Activated naive CD4-positive, alpha-beta T cell treated with anti-CD3 and anti-CD28 coated beads, Interleukin-2, amount 50 U/mL, for 72 hours (primary cell): Measurements from ENCODE around the gene ZNF618. TPM values are rescaled to one million over a fixed set of nuclear protein-coding genes. Genes with fewer than 3 reads are reported as not detected.

ENCODE experiments used
- ATAC-seq, 2 donors: fragments of 150-1000 bp; cut with Tn5 transposase; 2 replicates each; pipeline ENCODE4 v1.10.0; 2021; ENCODE audit warnings: mild to moderate bottlenecking in 2 of 2, moderate library complexity in 2 of 2
- DNase-seq, 2 donors: peaks; one replicate each; pipeline ENCODE4 v3.0.0; 2021 to 2022; ENCODE audit warnings: low spot score in 2 of 2
- H3K27ac Mint-ChIP-seq, 2 donors: one replicate each; pipeline ENCODE4 v1.8.0; 2022; ENCODE audit warnings: mild to moderate bottlenecking in 2 of 2, mixed read lengths in 2 of 2
- H3K36me3 Mint-ChIP-seq, 2 donors: one replicate each; pipeline ENCODE4 v1.8.0; 2022; ENCODE audit warnings: mixed read lengths in 2 of 2
- H3K9me3 Mint-ChIP-seq, 2 donors: one replicate each; pipeline ENCODE4 v1.8.0; 2022; ENCODE audit warnings: mixed read lengths in 2 of 2
- total RNA-seq, 2 donors: library from RNA; stranded (reverse); gene quantifications; one replicate each; pipeline ENCODE4 v1.2.3, GENCODE V29; 2022

Gene ZNF618
- total RNA-seq, 2 donors from 2014 or later = 0.08 to 0.09 TPM

DNA sequence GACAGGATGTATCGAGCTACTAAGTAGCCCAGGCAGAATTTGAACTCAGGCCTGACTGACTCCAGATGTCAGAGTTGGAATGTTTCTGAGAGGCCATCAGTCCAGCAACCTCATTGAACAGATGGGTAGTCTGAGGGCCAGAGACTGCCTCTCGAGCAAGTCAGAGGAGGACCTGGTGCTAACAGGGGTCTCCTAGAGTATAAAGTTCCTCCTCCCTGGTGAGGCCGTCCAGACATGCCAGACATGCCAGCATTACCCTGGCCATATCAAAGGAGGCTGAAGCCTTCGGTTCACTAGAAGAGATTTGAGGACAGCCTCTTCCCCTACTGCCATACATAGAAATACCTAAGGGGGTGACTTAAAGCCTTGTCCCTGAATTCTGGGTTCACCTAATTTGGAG lies 81.2 kb downstream of the ZNF618 start:
- Mint-ChIP-seq H3K9me3 (no peaks in the 10 kb centered on the region), H3K27ac (no peak overlapping the region), H3K36me3 (no peaks in the 10 kb centered on the region)
- ATAC-seq (no peak), DNase-seq (no peak)

DNA sequence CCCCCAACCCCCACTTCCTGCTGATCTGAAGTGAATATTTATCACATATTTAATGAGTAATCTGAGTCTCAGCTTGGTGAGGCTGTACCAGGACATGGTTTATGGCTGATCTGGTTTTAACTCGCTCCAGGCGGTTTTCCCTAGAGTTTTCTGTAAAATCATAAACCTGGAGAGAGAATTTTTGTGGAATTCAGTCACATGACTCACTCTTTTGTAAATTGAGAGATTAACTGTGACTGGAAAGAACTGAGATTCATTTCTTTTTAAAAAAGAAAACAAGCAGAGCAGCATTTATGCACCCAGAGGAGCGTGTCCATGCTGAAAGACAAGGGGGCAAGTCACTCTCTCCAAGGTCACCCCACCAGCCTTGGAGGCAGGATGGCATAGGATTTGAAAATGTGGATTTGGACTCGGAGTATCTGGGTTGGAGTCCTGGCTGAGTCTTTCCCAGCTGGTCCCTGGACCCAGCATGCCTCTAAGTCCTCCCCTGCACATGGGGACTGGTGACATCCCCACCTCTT lies 81.8 kb downstream of the ZNF618 start:
- H3K36me3 Mint-ChIP-seq = no peaks in the 10 kb centered on the region
- no peak overlapping the region for H3K27ac Mint-ChIP-seq
- DNase-seq = no peak
- no peak for ATAC-seq
- no peaks in the 10 kb centered on the region for H3K9me3 Mint-ChIP-seq

DNA sequence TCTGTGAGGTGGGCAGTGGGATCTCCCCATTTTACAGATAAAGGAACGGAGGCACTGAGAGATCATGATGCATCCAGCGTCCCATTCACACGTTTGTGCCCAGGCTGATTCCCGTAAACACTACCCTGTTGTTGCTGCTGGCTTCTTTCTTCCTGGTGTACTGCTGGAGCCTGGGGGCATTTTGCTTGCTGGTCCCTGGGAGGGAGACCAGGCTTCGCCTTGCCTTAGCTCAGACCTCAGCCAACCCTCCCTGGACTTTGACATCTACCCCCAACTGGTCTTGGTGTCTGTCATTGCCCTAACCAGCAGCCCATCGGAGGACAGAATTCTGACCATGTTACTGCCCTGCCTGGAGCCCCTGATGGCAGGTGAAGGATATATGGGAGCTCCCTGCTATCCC lies 82.4 kb downstream of the ZNF618 start:
- no peak overlapping the region for H3K27ac Mint-ChIP-seq
- H3K36me3 Mint-ChIP-seq = no peaks in the 10 kb centered on the region
- DNase-seq (no peak), ATAC-seq (no peak)
- no peaks in the 10 kb centered on the region for H3K9me3 Mint-ChIP-seq

DNA sequence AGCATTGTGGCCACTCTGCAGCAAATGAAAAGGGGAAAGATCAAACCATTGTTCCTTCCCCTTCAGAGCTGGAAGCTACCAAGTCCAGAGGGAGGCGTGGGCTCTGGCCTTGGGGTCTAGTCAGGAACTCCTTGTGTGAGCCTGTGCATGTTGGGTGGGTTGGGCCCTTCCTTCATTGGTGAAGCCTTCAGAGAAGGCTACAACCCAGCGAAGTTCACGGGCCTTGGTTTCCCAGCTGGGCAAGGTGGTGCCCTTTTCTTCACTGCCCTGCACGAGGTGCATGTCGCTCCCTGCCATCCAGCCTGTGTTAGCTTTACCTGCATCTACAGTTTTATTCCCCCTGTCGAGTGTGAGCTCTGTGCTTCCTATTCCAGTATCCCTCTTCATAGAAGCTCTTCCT lies 84.7 kb downstream of the ZNF618 start:
- H3K9me3 Mint-ChIP-seq = no peaks in the 10 kb centered on the region
- no peak overlapping the region for H3K27ac Mint-ChIP-seq
- DNase-seq (no peak), ATAC-seq (no peak)
- H3K36me3 Mint-ChIP-seq = no peaks in the 10 kb centered on the region

DNA sequence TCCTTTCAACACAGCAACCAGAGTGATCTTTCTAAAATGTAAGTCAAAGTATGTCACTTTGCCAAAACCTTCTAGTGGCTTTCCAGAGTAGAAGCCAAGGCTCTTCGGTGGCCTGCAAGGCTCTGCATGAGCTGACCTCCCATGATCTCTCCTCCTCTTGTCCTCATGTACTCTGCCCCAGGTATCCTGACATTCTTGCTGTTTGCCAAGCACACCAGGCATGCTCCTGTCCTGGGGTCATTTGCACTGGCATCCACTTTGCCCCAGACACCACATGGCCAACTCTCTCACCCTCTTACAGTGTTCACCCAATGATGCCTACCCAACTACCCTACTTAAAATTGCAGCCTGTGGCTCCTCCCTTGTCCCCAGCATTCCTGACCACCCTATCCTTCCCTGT lies 86.3 kb downstream of the ZNF618 start:
- no peaks in the 10 kb centered on the region for H3K9me3 Mint-ChIP-seq
- peak overlapping the region in 1 of 2 donors; percentile 18 for H3K27ac Mint-ChIP-seq
- no peak for DNase-seq
- ATAC-seq = no peak
- no peaks in the 10 kb centered on the region for H3K36me3 Mint-ChIP-seq

DNA sequence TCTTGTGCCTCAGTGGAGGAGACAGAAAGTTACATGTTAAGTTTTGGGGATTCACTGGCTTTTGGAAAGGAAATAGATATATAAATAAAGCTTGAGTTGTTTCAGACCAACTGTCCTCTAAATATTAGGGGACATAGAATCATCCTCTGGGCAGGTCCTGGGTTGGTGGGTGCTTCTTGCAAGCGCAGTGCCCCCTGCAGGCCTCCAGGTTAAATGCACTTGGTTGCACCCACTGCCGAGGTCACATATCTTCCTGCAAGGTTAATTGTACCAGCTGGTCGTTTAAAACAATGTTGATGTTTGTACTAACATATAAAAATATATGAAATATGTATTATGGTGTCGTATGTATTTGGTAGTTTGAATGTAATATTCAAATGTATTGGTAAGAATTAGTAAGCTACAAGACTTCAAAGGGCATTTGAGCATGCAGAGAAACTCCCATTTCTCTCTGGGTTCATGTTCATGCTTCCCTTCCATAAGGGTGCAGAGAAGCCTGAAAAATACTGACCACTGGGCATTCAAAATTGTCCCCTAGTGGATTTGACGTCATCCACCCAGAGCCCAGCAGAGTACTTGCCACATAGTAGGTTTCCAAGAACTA lies 87.0 kb downstream of the ZNF618 start:
- Mint-ChIP-seq H3K9me3 (no peaks in the 10 kb centered on the region), H3K36me3 (no peaks in the 10 kb centered on the region), H3K27ac (no peak overlapping the region)
- DNase-seq (peak in 1 of 2 donors; percentile 40), ATAC-seq (no peak)

DNA sequence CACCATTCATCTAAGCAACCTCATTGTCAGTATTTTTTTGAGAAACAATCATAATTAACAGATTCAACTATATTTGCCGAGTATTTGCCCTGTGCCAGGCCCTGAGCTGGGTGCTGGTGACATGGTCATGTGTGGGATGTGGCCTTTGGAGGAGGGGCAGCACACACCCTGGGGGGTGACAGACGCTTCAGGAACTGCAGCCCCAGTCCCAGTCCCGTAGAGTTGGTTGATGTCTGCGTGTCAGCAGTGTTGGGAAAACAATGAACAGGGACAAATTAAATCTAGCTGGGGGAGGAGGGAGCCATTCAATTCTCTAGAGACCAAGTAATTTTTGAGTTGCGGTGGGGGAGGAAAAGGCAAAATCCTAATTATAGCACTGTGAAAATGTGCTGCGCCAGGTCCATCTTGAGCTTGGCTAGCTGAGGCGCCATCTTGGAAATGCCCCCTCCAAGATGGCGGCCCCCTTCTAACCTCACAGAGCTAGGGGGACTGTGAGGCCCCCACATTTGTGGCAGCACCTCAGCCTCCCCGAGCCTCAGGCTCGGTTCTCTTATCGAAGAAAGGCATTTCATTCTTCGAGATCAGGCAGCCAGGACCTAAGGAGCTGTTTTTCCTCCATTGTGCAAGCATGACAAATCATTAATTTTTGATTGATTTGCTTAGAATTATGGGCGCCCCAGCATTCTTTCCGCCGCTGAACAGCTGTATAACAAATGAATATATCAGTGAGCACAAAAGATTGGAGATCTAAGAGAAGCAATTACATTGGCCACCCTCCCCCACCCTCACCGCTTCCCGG lies 87.8 kb downstream of the ZNF618 start:
- no peaks in the 10 kb centered on the region for H3K36me3 Mint-ChIP-seq
- ATAC-seq (no peak), DNase-seq (no peak)
- H3K9me3 Mint-ChIP-seq = no peaks in the 10 kb centered on the region
- no peak overlapping the region for H3K27ac Mint-ChIP-seq

DNA sequence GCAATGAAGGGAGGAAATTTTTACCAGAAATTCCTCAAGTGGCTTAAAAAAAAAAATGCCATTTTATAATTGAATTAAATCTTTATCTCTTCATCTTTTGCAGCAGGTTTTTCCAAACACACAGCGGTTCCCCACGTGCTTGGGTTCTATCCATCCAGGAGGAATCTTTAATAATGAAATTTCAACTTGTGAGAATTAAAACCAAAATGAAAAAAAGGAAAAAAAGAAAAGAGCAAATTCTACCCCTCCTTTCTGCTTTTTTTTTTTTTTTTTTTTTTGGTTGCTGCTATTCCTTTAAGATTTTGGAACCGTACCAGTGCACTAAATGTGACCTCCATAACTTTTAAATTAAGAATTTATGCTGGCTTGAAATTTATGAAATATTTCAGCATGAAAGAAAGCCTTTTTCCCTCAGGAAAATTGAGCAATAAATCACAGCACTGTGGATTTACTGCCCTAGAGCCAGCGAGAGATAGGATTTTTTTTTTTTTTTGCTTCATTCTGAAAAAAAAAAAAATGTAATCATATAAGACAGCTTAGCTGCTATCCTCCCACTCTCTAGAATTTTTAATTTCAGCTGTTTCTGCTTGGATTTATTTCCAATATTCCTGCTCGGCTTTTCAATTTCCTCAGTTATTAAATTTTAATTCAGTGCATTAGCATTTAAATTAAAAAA lies 88.5 kb downstream of the ZNF618 start:
- H3K36me3 Mint-ChIP-seq = no peaks in the 10 kb centered on the region
- H3K27ac Mint-ChIP-seq = no peak overlapping the region

DNA sequence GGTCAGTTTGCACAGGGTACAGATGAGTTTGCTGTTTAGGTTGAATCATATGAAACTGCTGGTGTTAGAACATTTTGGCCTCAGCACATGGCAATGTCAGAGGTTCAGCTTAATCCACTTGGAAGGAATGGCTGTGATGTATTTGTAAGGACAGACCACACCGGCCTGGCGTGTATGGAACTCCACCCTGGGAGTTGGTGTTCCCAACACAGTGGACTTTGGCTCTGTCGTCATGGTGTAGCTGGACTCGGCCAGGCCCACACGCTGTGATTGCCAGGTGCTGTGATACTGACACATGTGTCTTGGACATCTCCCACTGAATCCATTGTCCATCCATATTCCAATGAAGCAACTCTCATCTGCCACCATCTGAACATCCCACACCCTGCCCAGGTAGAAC lies 90.3 kb downstream of the ZNF618 start:
- no peaks in the 10 kb centered on the region for H3K9me3 Mint-ChIP-seq
- no peak for DNase-seq
- ATAC-seq = no peak

More for the DNA sequence above, 88.5 kb downstream of the ZNF618 start:
- H3K9me3 Mint-ChIP-seq = no peaks in the 10 kb centered on the region
- ATAC-seq (no peak), DNase-seq (no peak)

DNA sequence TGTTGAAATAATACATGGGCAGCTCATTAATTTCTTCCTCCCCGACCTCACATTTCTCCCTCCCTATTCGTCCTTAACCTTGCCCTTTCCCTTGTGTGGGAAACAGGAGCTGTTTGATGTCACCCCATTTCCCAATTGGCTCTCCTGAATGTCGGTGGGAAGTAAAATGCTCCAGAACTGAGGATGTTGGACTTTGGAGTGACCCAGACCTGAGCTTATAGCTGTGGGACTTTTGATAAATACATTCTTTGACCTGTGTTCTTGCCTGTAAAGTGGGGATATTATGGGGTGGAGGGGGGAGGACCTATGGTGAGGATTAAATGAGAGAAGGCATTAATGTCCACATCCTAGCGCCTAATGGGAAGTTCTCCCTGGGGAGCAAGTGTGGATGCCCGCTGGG lies 91.3 kb downstream of the ZNF618 start:
- Mint-ChIP-seq H3K27ac (no peak overlapping the region), H3K9me3 (no peaks in the 10 kb centered on the region), H3K36me3 (no peaks in the 10 kb centered on the region)
- DNase-seq = no peak
- ATAC-seq = no peak

More for the DNA sequence above, 90.3 kb downstream of the ZNF618 start:
- Mint-ChIP-seq H3K36me3 (no peaks in the 10 kb centered on the region), H3K27ac (no peak overlapping the region)

DNA sequence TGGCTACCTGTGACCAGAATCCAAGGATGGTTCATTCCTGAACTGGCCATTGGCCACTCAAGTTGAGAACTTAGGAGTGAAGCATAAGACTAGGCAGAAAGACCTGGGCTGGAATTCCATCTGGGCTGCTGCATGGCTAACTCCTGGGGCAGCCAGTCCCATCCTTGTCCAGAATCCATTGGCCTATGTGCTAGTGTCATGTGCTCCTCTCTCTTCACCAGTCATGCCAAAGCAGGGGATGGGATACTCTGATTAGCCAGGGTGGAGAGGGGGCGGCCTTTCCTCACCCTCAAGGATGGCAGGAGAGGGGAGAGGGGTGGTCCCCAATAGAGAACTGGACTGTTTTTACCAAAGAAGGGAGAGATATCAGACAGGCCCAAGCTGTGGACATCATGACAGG lies 93.2 kb downstream of the ZNF618 start:
- ATAC-seq = no peak
- Mint-ChIP-seq H3K27ac (no peak overlapping the region), H3K9me3 (no peaks in the 10 kb centered on the region), H3K36me3 (no peaks in the 10 kb centered on the region)
- DNase-seq = no peak

DNA sequence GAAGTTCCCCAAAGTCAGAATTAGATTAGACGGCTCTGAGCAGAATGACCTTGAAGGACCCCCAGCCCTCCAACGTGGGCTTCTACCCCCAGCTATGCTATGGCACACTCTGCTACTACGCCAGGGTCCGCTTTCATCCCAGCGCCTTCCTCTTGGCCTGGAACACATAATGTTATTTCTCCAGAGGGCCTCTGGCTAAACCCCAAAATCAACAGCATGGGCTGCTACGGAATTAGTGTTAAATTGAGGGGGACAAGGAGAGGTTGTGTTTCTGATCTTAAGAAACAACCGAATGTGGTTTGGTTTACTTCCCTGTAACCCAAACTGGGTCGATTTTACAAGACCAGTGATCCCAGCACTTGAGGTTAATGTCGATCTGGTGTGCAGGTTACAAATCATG lies 97.1 kb downstream of the ZNF618 start:
- no peak overlapping the region for H3K27ac Mint-ChIP-seq
- no peaks in the 10 kb centered on the region for H3K9me3 Mint-ChIP-seq
- DNase-seq = no peak
- no peak for ATAC-seq
- H3K36me3 Mint-ChIP-seq = no peaks in the 10 kb centered on the region

DNA sequence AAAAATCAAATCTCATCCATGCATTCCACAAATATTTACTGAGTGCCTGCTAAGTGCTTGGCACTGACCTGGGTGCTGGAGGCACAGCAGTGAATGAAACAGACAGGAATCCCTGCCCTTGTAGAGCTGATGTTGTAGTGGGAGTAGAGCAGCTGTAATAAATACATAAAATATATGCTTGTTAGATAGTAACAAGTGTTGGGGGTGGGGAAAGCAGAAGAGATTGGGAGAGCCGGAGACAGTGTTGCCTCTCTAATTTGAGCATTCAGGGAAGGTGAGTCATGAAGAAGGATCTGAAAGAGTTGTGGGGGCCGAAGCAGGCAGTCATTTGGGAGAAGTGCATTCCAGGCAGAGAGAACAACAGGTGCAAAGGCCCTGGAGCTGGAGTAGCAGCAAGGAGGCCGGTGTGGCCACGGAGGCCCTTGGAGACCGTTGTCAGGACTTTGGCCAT lies 97.9 kb downstream of the ZNF618 start:
- ATAC-seq (no peak), DNase-seq (no peak)
- Mint-ChIP-seq H3K9me3 (no peaks in the 10 kb centered on the region), H3K27ac (no peak overlapping the region), H3K36me3 (no peaks in the 10 kb centered on the region)

DNA sequence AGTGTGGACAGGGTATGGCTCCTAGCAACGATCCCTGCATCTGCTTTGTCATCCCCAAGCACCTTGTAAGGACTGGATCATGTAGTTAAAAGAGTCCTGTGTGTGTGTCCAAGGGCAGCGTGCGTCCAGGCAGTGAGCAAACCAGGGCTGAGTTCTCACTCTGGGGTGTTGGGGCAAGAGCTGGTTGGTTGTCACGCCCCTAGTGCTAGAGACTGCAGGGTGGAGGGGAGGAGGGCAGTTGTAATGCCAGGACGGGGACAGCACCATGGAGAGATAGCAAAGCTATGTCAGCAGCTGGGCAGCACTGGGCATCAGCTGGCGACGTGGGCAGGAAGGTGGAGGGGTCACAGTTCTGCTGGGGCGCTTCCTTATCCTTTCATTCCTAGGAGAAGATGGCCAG lies 100.8 kb downstream of the ZNF618 start:
- ATAC-seq = no peak
- no peaks in the 10 kb centered on the region for H3K36me3 Mint-ChIP-seq
- H3K9me3 Mint-ChIP-seq = no peaks in the 10 kb centered on the region
- no peak for DNase-seq
- peak overlapping the region in 1 of 2 donors; percentile 17 for H3K27ac Mint-ChIP-seq

DNA sequence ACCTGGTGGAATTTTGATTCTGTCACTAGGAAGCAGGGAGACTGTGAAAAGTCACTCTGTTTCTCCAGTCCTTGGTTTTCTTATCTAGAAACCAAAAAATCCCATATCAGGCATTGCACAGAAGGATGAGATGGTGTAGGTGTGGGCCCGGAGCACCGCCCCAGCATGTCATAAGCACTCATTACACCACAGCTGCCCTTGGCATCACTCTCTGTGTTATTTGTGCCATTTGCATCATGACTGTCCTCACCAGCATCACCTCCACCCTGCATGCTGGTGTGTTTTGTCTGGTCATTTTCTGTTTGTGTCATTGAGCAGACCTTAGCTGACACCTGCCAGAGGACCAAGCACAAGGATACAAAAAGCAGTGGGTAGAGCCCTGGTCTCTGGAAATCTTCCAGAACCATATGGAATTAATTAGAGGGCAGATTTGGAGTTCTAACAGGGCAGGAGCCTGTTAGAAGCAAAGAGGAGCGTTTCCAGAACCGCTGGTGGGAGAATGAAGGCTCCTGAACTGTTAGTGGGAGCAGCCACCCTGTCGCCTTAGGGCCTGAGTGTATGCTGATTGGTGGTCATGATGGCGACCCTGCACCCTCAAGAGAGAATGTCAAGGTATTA lies 102.7 kb downstream of the ZNF618 start:
- Mint-ChIP-seq H3K36me3 (no peaks in the 10 kb centered on the region), H3K27ac (no peak overlapping the region), H3K9me3 (no peaks in the 10 kb centered on the region)
- DNase-seq (no peak), ATAC-seq (no peak)

DNA sequence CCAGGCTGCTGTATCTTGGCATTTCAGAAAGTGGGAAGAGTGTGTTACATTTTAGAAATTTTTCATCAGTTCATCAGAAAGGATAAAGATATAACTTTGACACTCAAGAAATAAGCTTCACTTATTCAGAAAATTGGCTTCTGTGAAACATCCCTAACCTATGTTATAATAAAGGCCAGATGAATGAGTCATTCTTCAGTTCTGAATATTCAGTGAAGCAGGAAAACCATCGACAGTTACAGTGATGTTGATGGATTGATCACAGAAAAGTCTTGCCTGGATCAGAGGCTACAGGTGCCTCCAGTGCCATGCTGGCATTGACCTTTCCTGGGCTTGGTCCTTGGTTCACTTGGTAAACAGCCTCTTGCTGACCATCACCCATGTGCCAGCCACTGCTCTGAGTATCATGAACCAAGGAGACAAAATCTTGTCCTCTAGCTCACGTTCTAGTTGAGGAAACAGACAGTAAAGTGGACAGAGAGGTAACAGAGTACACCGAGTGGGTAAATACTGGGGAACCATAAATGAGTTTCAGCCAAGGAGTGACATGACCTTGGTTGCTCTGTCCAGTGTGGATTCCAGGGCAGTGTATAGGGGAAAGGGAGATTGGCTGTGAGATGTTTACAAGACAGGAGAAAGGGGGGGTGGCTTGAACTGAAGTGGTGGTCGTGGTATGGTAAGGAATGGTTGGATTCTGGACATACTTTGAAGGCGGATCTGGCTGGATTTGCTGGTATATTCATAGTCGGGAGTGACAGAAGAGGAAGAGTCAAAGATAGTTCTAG lies 103.4 kb downstream of the ZNF618 start:
- Mint-ChIP-seq H3K9me3 (no peaks in the 10 kb centered on the region), H3K27ac (no peak overlapping the region), H3K36me3 (no peaks in the 10 kb centered on the region)
- DNase-seq (no peak), ATAC-seq (no peak)
